Astrocyte of the spinal cord (primary cell): ENCODE data around the gene FAXC.

Experiments used
- DNase-seq: peaks from one replicate; pipeline ENCODE4 v3.0.0; 2011; ENCODE audit warnings: low read depth, low spot score
- H3K4me3 ChIP-seq: 2 replicates; pipeline ENCODE4 v1.5.1; 2011; ENCODE audit warnings: low read depth, mild to moderate bottlenecking, low read length, moderate library complexity
- CTCF ChIP-seq: IDR thresholded peaks from 2 replicates; pipeline ENCODE4 v1.5.1; 2012; ENCODE audit warnings: low read depth, mild to moderate bottlenecking, low read length, inconsistent platforms
- in situ Hi-C: cut with HindIII; loops from 2 replicates; pipeline ENCODE4 v1.10.0; 2017; ENCODE audit warnings: low sequenced_read_pairs

Gene FAXC

DNA sequence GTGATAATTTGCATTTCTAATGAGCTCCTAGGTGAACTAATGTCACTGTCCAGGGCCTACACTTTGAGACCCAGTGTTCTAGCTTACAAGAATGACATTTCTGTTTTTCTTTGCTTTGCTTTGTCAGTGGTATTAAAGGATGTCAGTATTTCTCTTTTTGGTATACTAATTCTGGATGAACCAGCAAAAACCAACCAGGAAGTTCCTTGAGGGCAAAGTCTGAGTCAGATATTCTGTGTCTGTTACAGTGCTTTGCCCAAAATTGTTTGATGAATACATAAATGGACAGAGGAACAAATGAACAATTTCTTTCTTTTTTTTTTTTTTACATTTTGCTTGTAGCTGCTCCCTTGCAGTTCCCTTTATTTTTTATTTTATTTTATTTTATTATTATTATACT lies 29.2 kb upstream of the FAXC start:
- no peak for DNase-seq
- H3K4me3 ChIP-seq = no peak overlapping the region
- in situ Hi-C loops = no loop called here
- TF ChIP-seq CTCF = no peak

GRCh38 chr6:99369533-99369932 lies 20.1 kb upstream of the FAXC start:
- no peak for TF ChIP-seq CTCF
- no peak for DNase-seq
- in situ Hi-C loops = no loop called here
- H3K4me3 ChIP-seq = no peak overlapping the region

- no peak overlapping the region for H3K4me3 ChIP-seq
- in situ Hi-C loops = no loop called here
- DNase-seq = no peak
- TF ChIP-seq CTCF = no peak
Observed at GRCh38 chr6:99366852-99367251, 17.4 kb upstream of the FAXC start.

DNA sequence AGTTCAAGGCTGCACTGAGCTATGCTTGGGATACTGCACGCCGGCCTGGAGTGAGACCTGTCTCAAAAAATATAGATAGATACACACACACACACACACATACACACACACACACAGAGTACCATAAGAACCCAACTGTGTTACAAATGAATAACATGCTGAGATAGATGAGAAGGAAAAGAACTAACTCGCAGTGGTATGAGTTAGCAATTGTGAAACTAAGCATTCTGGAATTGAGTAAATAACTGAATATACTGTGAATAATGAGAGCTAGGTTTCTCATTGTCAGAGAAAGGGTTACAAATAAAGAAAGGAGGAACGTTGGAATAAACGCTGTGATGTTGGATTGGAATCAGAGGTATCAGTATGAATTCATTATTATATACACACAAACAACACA lies 14.6 kb upstream of the FAXC start:
- no peak for TF ChIP-seq CTCF
- H3K4me3 ChIP-seq = no peak overlapping the region
- in situ Hi-C loops = no loop called here
- DNase-seq = no peak

DNA sequence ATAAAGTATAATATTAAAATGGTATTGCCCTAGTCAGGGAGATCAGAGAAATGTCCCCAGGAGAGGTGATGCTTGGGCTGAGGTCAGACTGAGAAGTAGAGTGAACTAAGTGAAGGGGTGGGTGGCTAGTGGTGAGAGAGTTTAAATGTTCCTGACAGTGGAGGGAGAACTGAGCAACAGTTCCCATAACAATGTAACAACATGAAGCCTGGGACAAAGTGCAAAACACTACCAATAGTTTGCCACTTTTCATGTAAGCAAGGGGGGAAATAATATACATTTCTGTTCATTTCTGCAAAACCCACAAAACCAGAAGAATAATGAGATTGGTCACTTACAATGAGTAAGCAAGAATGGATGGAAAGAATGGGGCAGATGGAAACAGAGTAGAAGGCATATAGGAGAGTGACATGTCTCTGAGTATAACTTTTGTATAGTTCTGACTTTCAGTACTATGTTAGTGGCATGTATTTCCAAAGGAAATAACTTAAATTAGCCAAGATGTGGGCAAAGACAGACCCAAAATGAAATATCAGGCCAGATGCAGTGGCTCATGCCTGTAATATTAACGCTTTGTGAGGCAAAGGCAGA lies 13.3 kb upstream of the FAXC start:
- in situ Hi-C loops = no loop called here
- DNase-seq = no peak
- no peak for TF ChIP-seq CTCF

GRCh38 chr6:99359800-99360199 lies 10.3 kb upstream of the FAXC start:
- no peak for TF ChIP-seq CTCF
- in situ Hi-C loops = no loop called here
- no peak overlapping the region for H3K4me3 ChIP-seq
- DNase-seq = no peak

More for the DNA sequence above, 13.3 kb upstream of the FAXC start:
- H3K4me3 ChIP-seq = no peak overlapping the region

- no peak overlapping the region for H3K4me3 ChIP-seq
- DNase-seq = no peak
- in situ Hi-C loops = no loop called here
- TF ChIP-seq CTCF = no peak
Observed at GRCh38 chr6:99356641-99357040, 7.2 kb upstream of the FAXC start.
